Measurements from ENCODE around the gene INSL3. TPM values are rescaled to one million over a fixed set of nuclear protein-coding genes. Genes with fewer than 3 reads are reported as not detected.

Gene INSL3
- total RNA-seq, 1 donor from 2014 or later = not detected

- Mint-ChIP-seq H3K4me3 (ENCODE audit: unreplicated experiment) (no peak overlapping the region), H3K36me3 (ENCODE audit: unreplicated experiment) (no peaks in the 10 kb centered on the region), H3K4me1 (ENCODE audit: low read depth, unreplicated experiment) (peaks cover 4% of the 10 kb centered on the region), H3K27me3 (ENCODE audit: unreplicated experiment) (peaks cover 11% of the 10 kb centered on the region), H3K9me3 (ENCODE audit: unreplicated experiment) (no peaks in the 10 kb centered on the region), H3K27ac (ENCODE audit: unreplicated experiment) (no peak overlapping the region)
- no peak for DNase-seq
- no peak for TF ChIP-seq CTCF (IDR thresholded peaks at IDR 0.05; ENCODE audit: partially characterized antibody, unreplicated experiment)
Measured at GRCh38 chr19:17796013-17796837, 25.1 kb downstream of the INSL3 start.

GRCh38 chr19:17795495-17795856 lies 25.8 kb downstream of the INSL3 start:
- H3K27ac Mint-ChIP-seq (ENCODE audit: unreplicated experiment) = no peak overlapping the region
- H3K9me3 Mint-ChIP-seq (ENCODE audit: unreplicated experiment) = no peaks in the 10 kb centered on the region
- peaks cover 4% of the 10 kb centered on the region for H3K4me1 Mint-ChIP-seq (ENCODE audit: low read depth, unreplicated experiment)
- TF ChIP-seq CTCF (IDR thresholded peaks at IDR 0.05; ENCODE audit: partially characterized antibody, unreplicated experiment) = no peak
- DNase-seq = no peak
- peaks cover 11% of the 10 kb centered on the region for H3K27me3 Mint-ChIP-seq (ENCODE audit: unreplicated experiment)
- H3K4me3 Mint-ChIP-seq (ENCODE audit: unreplicated experiment) = no peak overlapping the region
- no peaks in the 10 kb centered on the region for H3K36me3 Mint-ChIP-seq (ENCODE audit: unreplicated experiment)

GRCh38 chr19:17794731-17795494 lies 26.4 kb downstream of the INSL3 start, which contains the start of gene B3GNT3:
Gene B3GNT3 (plus strand): TSS chr19:17795138. CDS start chr19:17807808, 12,670 bp downstream.
- Mint-ChIP-seq H3K4me3 (ENCODE audit: unreplicated experiment) (no peak within 1 kb of the TSS), H3K27ac (ENCODE audit: unreplicated experiment) (no peak within 1 kb of the TSS), H3K4me1 (ENCODE audit: low read depth, unreplicated experiment) (peaks cover 4% of the 10 kb centered on the region), H3K9me3 (ENCODE audit: unreplicated experiment) (no peaks in the 10 kb centered on the region), H3K27me3 (ENCODE audit: unreplicated experiment) (peaks cover 11% of the 10 kb centered on the region), H3K36me3 (ENCODE audit: unreplicated experiment) (no peaks in the 10 kb centered on the region)
- peak; percentile 44 for DNase-seq
- TF ChIP-seq CTCF (IDR thresholded peaks at IDR 0.05; ENCODE audit: partially characterized antibody, unreplicated experiment) = no peak

GRCh38 chr19:17794412-17794730 lies 26.9 kb downstream of the INSL3 start:
- no peak for TF ChIP-seq CTCF (IDR thresholded peaks at IDR 0.05; ENCODE audit: partially characterized antibody, unreplicated experiment)
- Mint-ChIP-seq H3K27me3 (ENCODE audit: unreplicated experiment) (peaks cover 11% of the 10 kb centered on the region), H3K36me3 (ENCODE audit: unreplicated experiment) (no peaks in the 10 kb centered on the region), H3K4me1 (ENCODE audit: low read depth, unreplicated experiment) (peaks cover 4% of the 10 kb centered on the region), H3K4me3 (ENCODE audit: unreplicated experiment) (no peak overlapping the region), H3K27ac (ENCODE audit: unreplicated experiment) (no peak overlapping the region), H3K9me3 (ENCODE audit: unreplicated experiment) (no peaks in the 10 kb centered on the region)
- DNase-seq = no peak
